NCI-H1694 (cell line): Measurements from ENCODE around the gene KLHL11.

Experiments used
- DNase-seq: peaks from one replicate; lab custom pipeline; 2025; lab: John Stamatoyannopoulos, UW

Gene KLHL11, protein sequence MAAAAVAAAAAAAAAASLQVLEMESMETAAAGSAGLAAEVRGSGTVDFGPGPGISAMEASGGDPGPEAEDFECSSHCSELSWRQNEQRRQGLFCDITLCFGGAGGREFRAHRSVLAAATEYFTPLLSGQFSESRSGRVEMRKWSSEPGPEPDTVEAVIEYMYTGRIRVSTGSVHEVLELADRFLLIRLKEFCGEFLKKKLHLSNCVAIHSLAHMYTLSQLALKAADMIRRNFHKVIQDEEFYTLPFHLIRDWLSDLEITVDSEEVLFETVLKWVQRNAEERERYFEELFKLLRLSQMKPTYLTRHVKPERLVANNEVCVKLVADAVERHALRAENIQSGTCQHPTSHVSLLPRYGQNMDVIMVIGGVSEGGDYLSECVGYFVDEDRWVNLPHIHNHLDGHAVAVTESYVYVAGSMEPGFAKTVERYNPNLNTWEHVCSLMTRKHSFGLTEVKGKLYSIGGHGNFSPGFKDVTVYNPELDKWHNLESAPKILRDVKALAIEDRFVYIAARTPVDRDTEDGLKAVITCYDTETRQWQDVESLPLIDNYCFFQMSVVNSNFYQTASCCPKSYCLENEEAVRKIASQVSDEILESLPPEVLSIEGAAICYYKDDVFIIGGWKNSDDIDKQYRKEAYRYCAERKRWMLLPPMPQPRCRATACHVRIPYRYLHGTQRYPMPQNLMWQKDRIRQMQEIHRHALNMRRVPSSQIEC

DNA sequence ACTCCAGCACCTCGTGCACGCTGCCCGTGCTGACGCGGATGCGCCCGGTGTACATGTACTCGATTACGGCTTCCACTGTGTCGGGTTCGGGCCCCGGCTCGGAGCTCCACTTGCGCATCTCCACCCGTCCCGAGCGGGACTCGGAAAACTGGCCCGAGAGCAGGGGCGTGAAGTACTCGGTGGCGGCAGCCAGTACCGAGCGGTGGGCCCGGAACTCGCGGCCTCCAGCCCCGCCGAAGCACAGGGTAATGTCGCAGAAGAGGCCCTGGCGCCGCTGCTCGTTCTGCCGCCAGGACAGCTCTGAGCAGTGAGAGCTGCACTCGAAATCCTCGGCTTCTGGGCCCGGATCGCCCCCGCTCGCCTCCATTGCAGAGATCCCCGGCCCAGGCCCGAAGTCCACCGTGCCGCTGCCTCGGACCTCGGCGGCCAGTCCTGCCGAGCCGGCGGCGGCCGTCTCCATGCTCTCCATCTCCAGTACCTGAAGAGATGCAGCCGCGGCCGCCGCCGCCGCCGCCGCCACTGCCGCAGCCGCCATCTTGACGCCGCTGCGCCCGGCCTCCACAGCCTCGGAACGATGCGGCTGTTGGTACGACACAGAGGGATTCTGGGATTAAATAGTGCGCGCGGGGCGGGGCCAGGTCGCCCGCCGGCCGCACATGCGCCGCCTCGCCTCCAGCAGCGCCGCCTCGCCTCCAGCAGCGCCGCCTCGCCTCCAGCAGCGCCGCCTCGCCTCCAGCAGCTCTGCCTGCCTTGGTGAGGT is at the start of gene KLHL11:
Gene KLHL11, minus strand, starts transcription at position 588 of the 760 bp plus-strand sequence. Its CDS starts 53 bp downstream, at position 535.
- peak; percentile 73 for DNase-seq

DNA sequence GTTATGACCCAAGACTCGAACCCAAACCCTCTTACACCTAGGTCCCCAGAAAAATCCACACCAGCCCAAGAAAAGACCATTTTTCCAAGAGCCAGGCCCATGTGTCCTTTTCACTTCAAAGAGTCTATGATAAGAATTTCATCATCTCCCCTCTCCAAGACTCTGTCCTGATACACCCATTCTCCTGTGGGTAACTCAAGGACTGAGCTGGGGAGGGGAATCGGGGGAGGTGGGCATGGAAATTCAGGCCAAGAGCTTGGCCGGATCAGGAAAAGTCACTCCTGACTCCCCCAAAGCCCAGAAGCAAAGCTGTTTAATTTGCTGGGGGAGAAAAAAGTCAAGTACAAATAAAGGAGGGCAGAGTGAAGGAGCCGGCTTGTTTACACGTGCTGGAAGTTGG is 49.8 kb upstream of the KLHL11 start:
- no peak for DNase-seq

DNA sequence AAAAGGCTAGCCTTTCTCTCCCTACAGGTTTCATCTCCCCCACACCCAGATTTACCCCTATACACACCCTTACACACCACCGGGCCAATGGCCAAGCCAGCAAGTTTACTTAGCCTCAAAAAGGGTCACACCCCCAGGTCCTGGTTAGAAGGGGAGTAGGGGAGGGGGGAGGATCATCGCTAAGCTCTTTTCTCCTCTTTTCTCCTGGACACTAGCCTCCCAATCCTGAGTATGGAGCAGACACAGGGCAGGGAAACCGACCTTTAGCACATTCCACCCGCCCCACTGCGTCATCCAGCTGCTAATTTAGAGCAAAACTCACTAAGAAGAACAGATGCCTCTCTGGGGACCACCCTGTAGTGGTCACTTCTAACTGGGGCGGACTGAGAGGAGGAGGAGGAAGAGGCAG is 49.1 kb upstream of the KLHL11 start:
- DNase-seq = no peak

DNA sequence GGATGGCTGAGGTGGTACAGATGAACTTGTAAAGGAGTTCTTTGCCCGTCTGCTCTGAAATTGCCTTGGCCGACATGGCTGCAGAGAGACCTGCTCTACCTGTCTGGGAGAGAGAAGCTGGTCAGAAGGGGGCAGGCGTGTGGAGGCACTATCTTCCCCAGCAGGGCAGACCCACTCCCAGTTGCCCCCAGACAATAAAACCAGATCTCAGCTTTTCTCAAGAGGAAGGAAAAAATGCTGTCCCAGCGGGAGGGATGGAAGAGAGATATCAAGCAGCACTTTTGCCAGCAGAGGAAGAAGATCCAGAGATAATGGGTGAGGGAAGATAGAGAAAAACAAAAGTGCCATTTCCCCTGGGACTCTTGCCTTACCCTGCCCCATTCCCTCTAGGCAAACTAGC is 48.6 kb upstream of the KLHL11 start:
- no peak for DNase-seq

DNA sequence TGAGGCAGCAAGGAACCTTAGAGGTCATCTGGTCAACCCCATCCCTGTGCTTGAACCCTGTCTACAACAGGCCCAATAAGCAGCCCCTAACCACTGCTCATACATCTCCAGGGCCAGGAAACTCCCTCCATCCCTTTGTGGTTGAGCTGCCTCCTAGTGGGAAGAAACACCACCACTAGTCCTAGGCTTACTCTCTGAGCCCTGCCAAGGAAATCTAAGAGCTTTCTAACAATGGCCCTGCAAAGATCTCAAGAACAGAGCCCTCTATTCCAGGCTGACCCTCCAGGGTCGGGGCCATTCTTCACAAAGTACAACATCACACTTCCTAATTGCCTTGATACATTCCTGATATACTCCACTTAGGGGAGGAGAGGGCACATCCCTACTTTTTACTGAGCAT is 47.7 kb upstream of the KLHL11 start:
- no peak for DNase-seq

DNA sequence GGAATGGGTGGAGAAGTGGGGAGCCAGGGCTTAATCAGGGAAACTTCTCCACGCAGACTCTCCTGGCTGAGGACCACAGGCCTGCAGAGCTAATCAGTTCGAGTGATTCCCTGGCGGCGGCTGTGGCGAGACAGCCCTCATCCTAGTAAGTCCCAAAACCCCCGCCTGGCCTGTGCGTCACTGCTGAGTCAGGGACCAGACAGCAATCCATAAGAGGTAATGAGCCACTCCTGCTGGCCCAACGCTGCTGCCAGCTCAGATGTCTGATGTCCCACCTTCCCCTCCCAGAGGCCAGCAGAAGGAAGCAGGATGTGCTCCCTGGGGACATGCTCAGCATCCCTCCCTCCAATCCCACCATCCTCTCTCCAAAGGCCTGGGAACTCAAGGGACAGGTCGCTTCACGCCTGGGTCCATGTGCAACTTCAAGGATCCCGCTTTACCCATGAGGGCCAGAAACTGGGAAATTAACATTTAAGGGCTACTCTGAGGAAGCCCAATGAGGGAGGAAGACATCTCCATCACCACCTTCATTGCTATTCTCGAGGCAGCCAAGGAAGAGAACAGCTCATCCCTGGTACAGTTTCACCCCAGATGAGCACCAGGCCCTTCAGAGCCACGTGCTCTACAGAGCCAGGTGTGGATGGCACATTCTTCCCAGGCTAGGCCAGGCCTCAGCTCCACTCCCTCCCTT is 45.6 kb upstream of the KLHL11 start:
- no peak for DNase-seq

DNA sequence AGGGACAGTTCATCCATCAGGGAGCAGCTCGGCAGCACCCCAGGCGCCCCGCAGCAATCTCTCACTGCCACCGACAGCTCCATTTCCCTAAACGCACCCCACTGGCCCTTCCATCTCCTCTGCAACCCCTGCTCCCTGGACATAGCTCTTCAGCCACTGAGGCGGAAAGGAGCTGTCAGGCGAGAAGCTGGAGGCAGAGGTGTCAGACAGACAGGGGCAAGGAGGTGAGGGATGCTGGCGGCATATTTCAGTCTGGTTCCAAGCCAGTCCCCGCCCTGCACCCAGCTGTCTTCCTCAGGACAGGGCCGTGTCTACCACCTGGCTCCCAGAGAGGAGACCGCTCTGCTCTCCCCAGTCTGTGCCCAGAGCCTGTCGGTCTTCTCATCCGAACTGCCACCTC is 43.9 kb upstream of the KLHL11 start:
- no peak for DNase-seq

DNA sequence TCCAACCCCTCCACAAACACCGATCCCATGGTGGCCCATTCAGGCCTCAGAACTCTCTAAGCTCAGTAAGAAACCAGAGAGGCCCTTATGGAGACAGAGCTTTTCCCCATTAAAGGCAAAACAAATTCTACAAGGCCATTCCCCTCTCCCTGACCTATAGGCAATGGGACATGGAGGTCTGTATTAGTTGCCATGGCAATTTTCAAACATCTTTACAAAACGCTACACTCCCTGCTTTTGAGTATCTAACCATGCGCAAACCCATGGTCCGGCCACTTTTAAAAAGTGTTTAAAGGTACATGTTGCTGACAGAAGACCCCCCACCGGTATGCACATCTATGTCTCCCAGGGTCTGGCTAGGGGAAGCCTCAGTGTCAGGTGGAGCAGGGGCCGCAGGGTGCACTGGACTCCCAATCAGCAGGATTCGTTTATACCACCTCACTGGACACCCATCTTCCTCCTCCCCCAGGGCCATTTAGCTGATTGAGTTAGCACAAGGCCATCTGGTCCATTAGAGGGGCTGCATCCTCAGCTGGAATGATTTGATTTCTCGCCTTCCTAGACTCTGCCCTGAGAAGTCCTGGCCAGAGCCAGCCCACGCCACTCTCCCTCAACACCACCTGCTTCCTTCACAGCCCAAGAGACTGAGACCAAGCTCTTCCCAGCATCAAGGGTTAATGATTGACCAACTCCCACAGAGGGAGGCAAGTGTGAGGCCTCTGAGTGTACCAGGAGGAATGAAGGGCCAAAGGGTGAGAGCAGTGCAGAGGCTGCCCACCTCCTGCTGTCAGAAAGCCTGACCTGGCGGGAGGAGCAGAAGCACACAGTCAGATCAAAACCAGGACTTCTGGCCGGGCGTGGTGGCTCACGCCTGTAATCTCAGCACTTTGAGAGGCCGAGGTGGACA is 42.7 kb upstream of the KLHL11 start:
- no peak for DNase-seq

DNA sequence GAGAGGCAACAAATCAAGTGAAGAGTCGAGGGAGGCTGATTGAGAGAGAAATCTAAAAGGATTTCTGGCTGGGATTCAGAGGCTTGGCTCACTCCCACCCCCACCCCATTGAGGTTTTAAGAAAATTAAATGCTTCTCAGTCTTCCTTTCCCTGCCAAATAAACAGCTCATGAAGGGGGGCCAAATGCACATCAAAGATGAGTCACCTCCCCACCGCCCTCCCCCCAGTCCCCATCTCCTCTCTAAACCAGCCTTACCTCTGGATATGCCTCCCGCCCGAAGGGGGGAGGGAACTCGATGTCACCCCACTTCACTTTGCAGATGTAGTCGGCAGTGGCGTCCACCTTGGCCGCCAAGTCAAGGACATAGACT is 41.9 kb upstream of the KLHL11 start:
- DNase-seq = no peak

DNA sequence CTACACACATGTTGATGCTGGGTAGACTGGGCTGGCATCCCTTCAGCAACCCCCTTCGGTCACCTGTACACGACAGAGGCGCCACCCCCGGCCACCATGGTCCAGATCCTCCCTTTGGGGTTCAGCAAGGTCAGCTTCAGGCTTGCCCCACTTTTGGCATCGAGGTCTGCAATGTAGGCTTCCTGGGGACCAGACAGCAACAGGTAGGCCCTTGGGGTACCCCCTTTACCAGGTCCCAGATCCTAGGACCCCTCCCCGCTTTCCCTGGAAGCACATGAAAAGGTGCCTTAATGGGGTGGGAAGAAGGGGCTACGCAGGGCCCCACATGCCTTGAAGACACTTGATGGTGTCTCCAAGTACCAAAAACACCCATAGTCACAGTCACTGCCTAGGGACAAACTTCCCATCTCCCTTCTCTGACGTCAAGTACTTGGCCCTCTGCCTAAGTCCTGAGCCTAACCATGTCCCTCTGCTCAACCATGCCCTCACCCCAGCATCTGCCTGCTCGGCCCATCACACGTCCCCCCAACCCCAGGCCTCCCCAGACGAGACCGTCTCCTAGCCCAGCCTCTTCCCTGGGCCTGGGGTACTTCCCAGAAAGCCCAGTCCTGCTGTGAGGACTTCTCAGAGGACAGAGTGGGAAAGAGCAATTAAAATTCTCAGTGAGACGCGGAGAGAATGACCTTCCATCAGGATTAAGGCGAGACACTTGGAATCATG is 41.4 kb upstream of the KLHL11 start:
- no peak for DNase-seq

DNA sequence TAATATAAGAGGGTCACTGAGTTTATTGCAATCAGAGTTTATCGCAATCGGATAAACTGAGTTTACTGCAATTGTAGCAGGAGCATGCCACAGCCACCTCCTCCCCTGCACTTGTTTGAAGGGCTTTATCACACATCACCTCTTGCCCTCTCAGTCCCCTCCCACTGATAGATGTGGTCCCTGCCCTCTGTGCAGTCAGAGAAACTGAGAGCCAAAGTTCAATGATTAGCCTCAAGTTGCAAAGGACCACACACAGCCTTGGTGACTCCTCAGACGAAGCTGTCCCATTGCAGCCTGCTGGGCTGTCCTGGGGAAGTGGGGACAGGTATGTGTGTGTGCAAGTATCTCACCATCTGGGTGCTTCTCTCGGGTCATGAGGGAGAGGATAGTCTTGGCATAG is 39.9 kb upstream of the KLHL11 start:
- DNase-seq = no peak

DNA sequence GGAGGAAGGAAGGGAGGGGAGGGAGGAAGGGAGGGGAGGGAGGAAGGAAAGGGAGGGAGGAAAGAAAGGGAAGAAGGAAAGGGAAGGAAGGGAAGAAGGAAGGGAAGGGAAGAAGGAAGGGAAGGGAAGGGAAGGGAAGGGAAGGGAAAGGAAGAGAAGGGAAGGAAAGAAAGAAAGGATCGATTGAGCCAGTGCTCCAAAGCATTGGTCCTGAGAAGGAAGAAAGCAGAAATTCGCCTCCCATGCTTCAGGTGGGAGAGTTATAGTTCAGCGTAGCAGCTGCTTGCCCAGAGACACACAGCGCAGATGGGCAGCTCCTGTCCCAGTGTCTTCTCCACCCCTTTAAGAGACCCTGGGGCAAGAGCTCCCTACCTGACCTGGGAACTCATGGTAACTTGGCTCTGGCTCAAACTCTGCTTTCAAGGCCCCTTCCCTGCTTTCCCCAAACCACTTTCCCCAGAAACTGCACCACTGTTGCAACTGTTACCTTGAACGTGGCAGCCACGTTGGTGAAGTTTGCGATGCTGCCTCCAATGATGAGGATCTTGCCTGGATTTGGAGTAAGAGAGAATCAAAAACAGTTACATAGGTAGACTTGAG is 39.1 kb upstream of the KLHL11 start:
- no peak for DNase-seq

DNA sequence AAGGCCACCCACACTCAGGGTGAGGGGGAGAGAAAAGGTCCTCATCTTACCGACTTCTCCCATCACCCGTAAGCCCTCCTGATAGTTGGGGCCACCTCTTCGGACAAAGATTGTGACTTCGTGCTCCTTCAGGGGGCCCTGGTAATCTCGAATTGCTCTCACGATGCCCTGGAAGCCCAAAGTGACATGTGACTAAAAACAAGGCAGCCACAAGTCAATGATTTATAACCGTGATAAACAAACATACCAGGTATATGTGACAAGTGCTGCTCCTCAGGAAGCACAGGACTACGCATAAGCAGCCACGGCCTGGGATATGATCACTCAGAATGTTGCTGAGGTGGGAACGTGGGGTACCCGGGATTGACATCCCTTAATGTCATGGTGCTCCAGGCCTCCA is 36.4 kb upstream of the KLHL11 start:
- no peak for DNase-seq

DNA sequence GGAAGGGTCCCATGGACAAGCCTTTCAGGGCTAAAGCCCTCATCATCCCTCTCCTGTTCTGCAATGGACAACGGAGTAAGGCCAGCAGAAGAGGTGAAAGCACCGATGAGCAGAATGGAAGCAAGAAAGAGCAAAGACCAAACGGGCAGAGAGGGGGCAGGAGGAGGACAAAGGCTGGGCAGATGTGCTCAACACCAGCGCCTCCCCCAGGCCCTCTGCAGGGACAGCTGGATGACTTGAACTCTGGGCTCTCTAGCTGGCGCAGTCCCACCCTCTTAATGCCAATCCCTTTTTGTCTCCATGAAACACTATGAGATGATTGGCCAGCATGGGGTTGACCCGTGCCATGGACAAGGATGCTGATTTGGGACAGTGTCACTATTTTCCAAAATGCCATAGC is 31.5 kb upstream of the KLHL11 start:
- no peak for DNase-seq

DNA sequence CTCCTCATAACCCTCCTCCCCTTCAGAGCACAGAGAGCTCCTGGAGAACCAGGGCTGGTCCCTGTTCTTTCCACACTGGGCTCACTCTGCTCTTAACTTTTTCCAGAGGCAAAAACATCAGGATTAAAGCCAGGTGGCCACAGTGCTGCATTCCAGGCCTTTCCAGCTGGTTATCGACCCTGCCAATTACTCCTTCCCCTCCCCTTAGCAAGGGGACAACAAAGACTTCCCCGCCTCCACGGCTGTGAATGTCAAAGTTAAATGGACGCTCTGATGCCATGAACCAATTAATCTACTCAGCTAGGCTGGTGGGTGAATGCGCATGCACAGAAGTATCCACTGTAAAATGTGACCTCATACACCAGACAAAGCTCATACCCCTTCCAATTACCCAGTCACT is 30.4 kb upstream of the KLHL11 start:
- DNase-seq = no peak

DNA sequence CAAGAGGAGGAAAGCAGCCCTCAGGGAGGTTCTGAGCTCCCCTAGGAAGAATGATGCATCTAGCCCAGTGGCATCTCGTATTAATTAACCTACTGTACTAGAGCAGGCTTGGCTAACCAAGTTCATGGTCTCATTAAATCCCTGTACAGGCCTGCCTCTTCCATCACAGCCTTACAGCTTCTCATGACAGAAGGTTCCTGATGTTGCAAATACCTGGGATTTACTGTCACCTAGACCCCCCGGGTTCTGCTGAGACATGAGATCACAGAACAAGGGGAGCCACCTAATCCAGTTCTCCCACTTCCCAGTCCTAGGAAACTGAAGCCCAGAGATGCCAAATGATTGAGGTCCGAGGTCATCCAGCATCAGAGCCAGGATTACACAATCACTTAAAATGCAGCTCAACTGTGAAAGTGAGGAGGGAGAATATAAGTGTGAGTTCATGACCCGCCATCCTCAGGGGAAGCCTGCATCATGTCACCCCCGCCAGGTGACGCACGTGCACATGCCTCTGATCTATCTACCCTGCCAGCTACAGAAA is 29.6 kb upstream of the KLHL11 start:
- no peak for DNase-seq

DNA sequence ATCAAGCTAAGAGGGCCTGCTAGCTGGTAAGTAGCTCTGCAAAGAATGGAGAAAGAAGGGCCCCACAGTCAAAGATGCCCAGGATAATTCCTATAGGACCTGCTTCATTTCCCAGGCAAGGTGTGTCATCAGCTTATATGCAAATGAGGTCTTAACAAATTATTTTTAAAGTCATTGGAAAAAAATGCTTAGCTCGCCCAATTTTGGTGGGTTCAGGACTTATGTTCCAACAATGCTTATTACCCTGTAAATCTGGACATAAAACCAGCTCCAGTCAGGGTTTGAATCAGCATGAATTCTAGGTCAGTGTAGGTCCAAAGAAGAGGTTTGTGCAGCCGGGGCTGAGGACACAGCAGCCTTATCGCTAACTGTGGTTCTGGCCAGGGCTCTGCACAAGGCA is 28.2 kb upstream of the KLHL11 start:
- no peak for DNase-seq

DNA sequence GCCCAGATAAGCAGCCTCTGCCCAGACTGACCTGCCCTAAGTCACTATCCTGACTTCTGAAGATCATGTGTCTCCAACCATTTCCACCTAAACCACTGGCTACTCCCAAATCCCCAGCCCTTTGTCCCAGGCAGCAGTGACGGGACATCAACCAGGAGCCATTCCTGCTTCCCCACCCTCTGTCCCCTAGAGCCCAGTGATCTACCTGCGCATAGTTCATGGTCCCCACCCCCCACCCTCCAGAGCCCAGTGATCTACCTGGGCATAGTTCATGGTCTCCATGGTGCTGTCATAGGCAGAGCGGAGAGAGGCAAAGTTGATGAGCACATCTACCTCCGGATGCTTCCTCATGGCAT is 26.8 kb upstream of the KLHL11 start:
- no peak for DNase-seq

DNA sequence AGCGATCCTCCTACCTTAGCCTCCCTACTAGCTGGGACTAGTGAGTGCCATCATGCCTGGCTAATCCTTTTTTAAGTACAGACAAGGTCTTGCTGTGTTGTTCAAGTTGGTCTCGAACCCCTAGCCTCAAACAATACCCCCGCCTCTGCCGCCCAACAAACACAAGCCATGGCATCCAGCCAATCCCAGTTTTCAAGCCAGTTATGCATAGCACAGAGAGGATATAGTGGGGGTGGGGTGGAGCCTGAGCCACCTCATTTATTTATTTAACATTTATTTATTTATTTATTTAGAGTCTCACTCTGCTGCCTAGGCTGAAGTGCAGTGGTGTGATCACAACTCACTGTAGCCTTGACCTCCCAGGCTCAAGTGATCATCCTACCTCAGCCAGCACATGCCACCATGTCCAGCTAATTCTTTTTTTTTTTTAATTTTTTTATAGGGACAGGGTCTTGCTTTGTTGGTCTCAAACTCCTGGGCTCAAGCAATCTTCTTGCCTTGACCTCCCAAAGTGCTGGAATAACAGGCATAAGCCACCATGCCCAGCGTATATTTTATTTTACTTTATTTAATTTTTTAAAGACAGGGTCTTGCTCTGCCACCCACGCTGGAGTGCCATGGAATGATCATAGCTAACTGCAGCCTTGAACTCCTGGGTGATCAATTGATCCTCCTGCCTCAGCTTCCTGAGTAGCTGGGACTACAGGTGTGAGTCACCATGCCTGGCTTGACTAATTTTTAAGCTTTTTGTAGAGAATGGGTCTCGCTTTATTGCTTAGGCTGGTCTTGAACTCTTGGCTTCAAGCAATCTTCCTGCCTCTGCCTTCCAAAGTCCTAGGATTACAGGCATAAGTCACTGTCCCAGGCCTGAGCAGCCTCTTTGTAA is 26.2 kb upstream of the KLHL11 start:
- no peak for DNase-seq
